NCI-H1694 (cell line): ENCODE data around the gene SMARCD2.
"Not testable (repeated sequence)": the region's sequence is repeated elsewhere in the genome, so short reads cannot be mapped to it uniquely, and the experiment has no call there.

Experiments used
- DNase-seq: peaks from one replicate; lab custom pipeline; 2025; lab: John Stamatoyannopoulos, UW

Gene SMARCD2

GRCh38 chr17:63804328-63804727 lies 38.2 kb downstream of the SMARCD2 start:
- no peak for DNase-seq

- DNase-seq = no peak
These were observed 41.7 kb downstream of the SMARCD2 start for GRCh38 chr17:63800783-63801182.

GRCh38 chr17:63798572-63799106 lies 43.8 kb downstream of the SMARCD2 start:
- DNase-seq = no peak

- not testable (repeated sequence) for DNase-seq
These were observed 46.1 kb downstream of the SMARCD2 start for GRCh38 chr17:63796375-63796774.

- no peak for DNase-seq
These were observed 50.3 kb downstream of the SMARCD2 start for GRCh38 chr17:63792055-63792729.

GRCh38 chr17:63790057-63790456 lies 52.4 kb downstream of the SMARCD2 start:
- no peak for DNase-seq

GRCh38 chr17:63786971-63787711 lies 55.3 kb downstream of the SMARCD2 start:
- DNase-seq = no peak

GRCh38 chr17:63786117-63786516 lies 56.4 kb downstream of the SMARCD2 start:
- DNase-seq = no peak

- no peak for DNase-seq
These were observed 56.9 kb downstream of the SMARCD2 start for GRCh38 chr17:63785556-63785955.

GRCh38 chr17:63783522-63783921 lies 59.0 kb downstream of the SMARCD2 start:
- DNase-seq = no peak
